Sigmoid colon (tissue), 7 donors: Measurements from ENCODE around the gene ENG. TPM values are rescaled to one million over a fixed set of nuclear protein-coding genes. Genes with fewer than 3 reads are reported as not detected.
A peak's percentile ranks its signal among the peaks of the same experiment; 100 is the strongest.

Experiments
- DNase-seq: peaks from one replicate; pipeline ENCODE4 v3.0.0-alpha.2; 2019
- H3K27ac ChIP-seq, 4 donors: fragments of 200-600 bp; sonication (generic); one replicate each; pipeline ENCODE4 v1.5.1; 2016 to 2019; ENCODE audit warnings: mild to moderate bottlenecking in 1 of 4
- H3K27me3 ChIP-seq, 3 donors: fragments of 200-600 bp; sonication (generic); one replicate each; pipeline ENCODE4 v1.5.1; 2019; ENCODE audit warnings: mild to moderate bottlenecking in 1 of 3
- H3K36me3 ChIP-seq, 4 donors: fragments of 200-600 bp; sonication (generic); one replicate each; pipeline ENCODE4 v1.5.1; 2016 to 2019
- H3K4me1 ChIP-seq, 4 donors: fragments of 200-600 bp; sonication (generic); one replicate each; pipeline ENCODE4 v1.5.1; 2017 to 2019
- H3K4me3 ChIP-seq, 4 donors: fragments of 200-600 bp; sonication (generic); one replicate each; pipeline ENCODE4 v1.5.1; 2017 to 2019; ENCODE audit warnings: mild to moderate bottlenecking in 2 of 4, moderate library complexity in 1 of 4
- H3K9me3 ChIP-seq, 4 donors: fragments of 200-600 bp in 3 of 4; sonication (generic) in 3 of 4; one replicate each; pipeline versions ENCODE4 v1.5.1 to v1.6.1; 2013 to 2019
- EP300 ChIP-seq, 4 donors: sonication (generic); formaldehyde crosslinking; IDR thresholded peaks; one replicate each; pipeline ENCODE4 v1.6.1; 2017; ENCODE audit warnings: antibody characterized with exemption in 4 of 4
- POLR2A ChIP-seq, 2 donors: fragments of 450-650 bp; IDR thresholded peaks; one replicate each; pipeline ENCODE4 v1.6.1; 2016; ENCODE audit warnings: antibody characterized with exemption in 2 of 2, mild to moderate bottlenecking in 2 of 2, moderate library complexity in 2 of 2
- POLR2AphosphoS5 ChIP-seq, 4 donors: sonication (generic); formaldehyde crosslinking; IDR thresholded peaks; one replicate each; pipeline ENCODE4 v1.6.1; 2017; ENCODE audit warnings: antibody characterized with exemption in 4 of 4
- WGBS, 2 donors: extraction: QIAGEN DNeasy Blood & Tissue Kit; methylation state at CpG; one replicate each; pipeline ENCODE4 v1.1.7; 2013; 5-methylcytosine and 5-hydroxymethylcytosine counted together
- intact Hi-C: fragments of 100-400 bp; cut with DNase I; formaldehyde crosslinking; loops from one replicate; pipeline ENCODE4 v1.15.1; 2023
- polyA plus RNA-seq, 3 donors: library from polyadenylated mRNA; stranded (reverse); fragments of 200-250 nt; gene quantifications; one replicate each; pipeline ENCODE4 v1.2.3, GENCODE V29; 2013
- total RNA-seq, 4 donors: library from RNA; depleted of rRNA; stranded (reverse); fragments of >200 nt; gene quantifications; one replicate each; pipeline ENCODE4 v1.1.0, GENCODE V29; 2016
- TF ChIP-seq, protein P1 (sequence below), 4 experiments: fragments of 450-650 bp in 3 of 4; fragments of 200-600 bp in 1 of 4; IDR thresholded peaks; one replicate each; pipeline ENCODE4 v1.5.1; 2016 to 2019; ENCODE audit warnings: antibody characterized with exemption in 4 of 4, mild to moderate bottlenecking in 3 of 4, moderate library complexity in 2 of 4
- donor health status: healthy with polysubstance abuse.
- donor health status: Bipolar disorder and iron deficiency.
- donor health status: healthy.

The ENG gene
- total and polyA plus RNA-seq, 7 donors = 5.4 to 50.4 (median 22.7) TPM

DNA sequence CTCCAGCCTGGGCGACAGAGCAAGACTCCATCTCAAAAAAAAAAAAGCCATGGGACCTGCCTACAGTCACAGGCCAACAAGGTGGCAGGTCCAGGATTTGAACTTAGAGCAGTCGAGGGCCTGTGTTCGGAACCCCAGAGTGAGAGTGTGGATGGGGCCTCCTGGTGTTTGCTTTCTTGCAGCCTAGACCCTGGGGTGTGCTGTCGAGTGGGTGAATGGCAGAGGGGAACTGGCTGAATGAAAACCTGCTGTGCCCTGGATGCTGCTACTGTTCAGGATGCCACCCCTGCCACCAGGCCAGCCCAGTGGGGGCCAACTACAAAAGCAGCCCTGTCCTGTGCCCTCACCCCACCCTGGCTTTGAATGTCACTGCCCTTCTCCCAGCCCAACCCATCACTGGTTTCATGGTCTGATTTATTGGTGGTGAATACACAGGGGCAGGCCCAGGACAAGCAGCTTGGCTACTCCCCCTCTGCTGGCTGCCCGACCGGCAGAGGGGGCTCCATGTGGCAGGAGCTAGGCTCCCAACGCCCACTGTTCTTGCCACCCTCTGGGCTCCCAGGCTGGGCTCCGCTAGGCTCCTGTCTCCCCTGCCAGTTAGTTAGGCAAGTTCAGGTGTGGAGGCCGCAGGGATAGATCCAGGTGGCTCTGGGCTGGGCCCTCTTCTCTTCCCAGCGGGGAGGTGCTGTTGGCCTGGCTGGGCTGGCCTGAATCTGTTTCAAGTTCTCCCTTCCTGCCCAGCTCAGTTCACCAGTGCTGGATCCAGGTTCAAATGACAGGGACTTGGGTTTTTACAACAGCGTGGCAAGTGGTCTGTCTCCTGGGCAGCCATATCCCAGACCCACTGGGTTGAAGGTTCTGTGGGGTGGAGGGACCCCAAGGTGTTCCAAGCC, 39.6 kb downstream of the ENG start:
- Histone ChIP-seq H3K9me3 (no peaks in the 10 kb centered on the region), H3K4me1 (peaks cover 0 to 4% (median 0%) of the 10 kb centered on the region in 4 donors), H3K27me3 (no peaks in the 10 kb centered on the region), H3K27ac (no peak overlapping the region), H3K36me3 (peaks cover 22 to 83% (median 41%) of the 10 kb centered on the region in 4 donors), H3K4me3 (no peak overlapping the region)
- DNase-seq = no peak
- TF ChIP-seq POLR2A (IDR thresholded peaks at IDR 0.05) = no peak
- TF ChIP-seq, protein P1, sequence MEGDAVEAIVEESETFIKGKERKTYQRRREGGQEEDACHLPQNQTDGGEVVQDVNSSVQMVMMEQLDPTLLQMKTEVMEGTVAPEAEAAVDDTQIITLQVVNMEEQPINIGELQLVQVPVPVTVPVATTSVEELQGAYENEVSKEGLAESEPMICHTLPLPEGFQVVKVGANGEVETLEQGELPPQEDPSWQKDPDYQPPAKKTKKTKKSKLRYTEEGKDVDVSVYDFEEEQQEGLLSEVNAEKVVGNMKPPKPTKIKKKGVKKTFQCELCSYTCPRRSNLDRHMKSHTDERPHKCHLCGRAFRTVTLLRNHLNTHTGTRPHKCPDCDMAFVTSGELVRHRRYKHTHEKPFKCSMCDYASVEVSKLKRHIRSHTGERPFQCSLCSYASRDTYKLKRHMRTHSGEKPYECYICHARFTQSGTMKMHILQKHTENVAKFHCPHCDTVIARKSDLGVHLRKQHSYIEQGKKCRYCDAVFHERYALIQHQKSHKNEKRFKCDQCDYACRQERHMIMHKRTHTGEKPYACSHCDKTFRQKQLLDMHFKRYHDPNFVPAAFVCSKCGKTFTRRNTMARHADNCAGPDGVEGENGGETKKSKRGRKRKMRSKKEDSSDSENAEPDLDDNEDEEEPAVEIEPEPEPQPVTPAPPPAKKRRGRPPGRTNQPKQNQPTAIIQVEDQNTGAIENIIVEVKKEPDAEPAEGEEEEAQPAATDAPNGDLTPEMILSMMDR (IDR thresholded peaks at IDR 0.05) = no peak
- no peak for TF ChIP-seq POLR2AphosphoS5 (IDR thresholded peaks at IDR 0.05)
- no peak for TF ChIP-seq EP300 (IDR thresholded peaks at IDR 0.05)
- WGBS, 2 donors = 89 to 93% methylated on average over 11 of the region's 11 CpGs
- intact Hi-C loops = no loop called here

DNA sequence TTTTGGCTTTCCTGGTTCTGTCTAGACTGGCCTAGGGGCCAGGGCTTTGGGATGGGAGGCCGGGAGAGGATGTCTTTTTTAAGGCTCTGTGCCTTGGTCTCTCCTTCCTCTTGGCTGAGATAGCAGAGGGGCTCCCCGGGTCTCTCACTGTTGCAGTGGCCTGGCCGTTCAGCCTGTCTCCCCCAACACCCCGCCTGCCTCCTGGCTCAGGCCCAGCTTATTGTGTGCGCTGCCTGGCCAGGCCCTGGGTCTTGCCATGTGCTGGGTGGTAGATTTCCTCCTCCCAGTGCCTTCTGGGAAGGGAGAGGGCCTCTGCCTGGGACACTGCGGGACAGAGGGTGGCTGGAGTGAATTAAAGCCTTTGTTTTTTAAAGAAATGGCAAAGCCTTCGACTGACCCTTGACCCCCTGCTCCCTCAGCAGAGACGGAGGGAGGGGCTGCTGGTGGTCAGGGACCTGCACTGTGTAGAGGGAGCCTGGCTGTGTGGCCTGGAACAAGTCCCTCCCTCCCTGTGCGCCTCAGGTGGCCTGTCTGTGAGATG, 40.7 kb downstream of the ENG start:
- Histone ChIP-seq H3K4me1 (peaks cover 0 to 13% (median 3%) of the 10 kb centered on the region in 4 donors), H3K9me3 (no peaks in the 10 kb centered on the region), H3K36me3 (peaks cover 23 to 85% (median 38%) of the 10 kb centered on the region in 4 donors), H3K27me3 (no peaks in the 10 kb centered on the region), H3K27ac (no peak overlapping the region), H3K4me3 (no peak overlapping the region)
- intact Hi-C loops = no loop called here
- WGBS, 2 donors = 80 to 88% methylated on average over 9 of the region's 9 CpGs
- no peak for DNase-seq
- TF ChIP-seq POLR2A (IDR thresholded peaks at IDR 0.05) = no peak
- TF ChIP-seq POLR2AphosphoS5 (IDR thresholded peaks at IDR 0.05) = peak in 1 of 4 donors; percentile 20

DNA sequence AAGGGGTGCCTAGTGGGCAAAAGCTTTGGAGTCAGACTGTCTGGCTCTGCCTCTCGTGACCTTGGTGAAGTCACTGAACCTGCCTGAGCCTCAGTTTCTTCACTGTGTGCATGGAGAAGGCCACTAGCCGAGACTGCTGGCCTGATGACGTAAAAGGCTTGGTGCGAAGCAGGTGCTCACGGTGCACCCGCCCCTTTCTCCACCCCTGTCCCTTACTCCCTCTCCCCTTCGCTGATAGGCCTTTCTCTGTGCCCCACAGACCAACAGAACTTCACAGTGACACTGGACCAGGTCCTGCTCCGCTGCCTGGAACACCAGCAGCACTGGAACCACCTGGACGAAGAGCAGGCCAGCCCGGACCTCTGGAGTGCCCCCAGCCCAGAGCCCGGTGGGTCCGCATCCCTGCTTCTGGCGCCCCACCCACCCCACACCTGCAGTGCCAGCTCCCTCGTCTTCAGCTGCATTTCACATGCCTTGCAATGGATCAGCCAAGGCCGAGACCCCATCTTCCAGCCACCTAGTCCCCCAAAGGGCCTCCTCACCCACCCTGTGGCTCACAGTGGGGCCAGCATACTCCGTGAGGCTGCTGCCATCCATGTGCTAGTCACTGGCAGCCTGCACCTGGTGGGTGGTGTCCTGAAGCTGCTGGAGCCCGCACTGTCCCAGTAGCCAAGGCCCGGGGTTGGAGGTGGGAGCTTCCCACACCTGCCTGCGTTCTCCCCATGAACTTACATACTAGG, 41.4 kb downstream of the ENG start:
- Histone ChIP-seq H3K27me3 (no peaks in the 10 kb centered on the region), H3K4me3 (no peak overlapping the region), H3K27ac (no peak overlapping the region), H3K9me3 (no peaks in the 10 kb centered on the region), H3K36me3 (peaks cover 27 to 91% (median 39%) of the 10 kb centered on the region in 4 donors), H3K4me1 (peaks cover 0 to 13% (median 3%) of the 10 kb centered on the region in 4 donors)
- intact Hi-C loops = no loop called here
- TF ChIP-seq POLR2AphosphoS5 (IDR thresholded peaks at IDR 0.05) (no peak), EP300 (IDR thresholded peaks at IDR 0.05) (no peak), POLR2A (IDR thresholded peaks at IDR 0.05) (no peak)
- TF ChIP-seq, protein P1 (IDR thresholded peaks at IDR 0.05) = no peak
- WGBS, 2 donors = 91 to 93% methylated on average over 19 of the region's 19 CpGs
- DNase-seq = no peak

DNA sequence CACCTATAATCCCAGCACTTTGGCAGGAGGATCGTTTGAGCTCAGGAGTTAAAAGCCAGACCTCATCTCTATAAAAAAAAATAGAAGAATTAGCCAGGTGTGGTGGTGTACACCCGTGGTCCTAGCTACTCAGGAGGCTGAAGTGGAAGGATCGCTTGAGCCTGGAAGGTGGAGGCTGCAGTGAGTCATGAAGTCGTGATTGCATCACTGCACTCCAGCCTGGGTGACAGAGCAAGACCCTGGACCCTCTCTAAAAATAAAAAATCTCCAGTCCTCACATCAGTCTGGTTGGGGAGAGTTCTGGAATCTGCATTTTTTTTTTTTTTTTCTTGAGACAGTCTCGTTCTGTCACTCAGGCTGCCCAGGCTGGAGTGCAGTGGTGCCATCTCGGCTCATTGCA, 42.4 kb downstream of the ENG start:
- Histone ChIP-seq H3K9me3 (no peaks in the 10 kb centered on the region), H3K4me3 (no peak overlapping the region), H3K36me3 (peaks cover 33 to 93% (median 43%) of the 10 kb centered on the region in 4 donors), H3K27ac (no peak overlapping the region), H3K4me1 (peaks cover 0 to 13% (median 3%) of the 10 kb centered on the region in 4 donors), H3K27me3 (no peaks in the 10 kb centered on the region)
- 88 to 96% methylated on average over 6 of the region's 6 CpGs for WGBS, 2 donors
- DNase-seq = no peak
- no peak for TF ChIP-seq POLR2A (IDR thresholded peaks at IDR 0.05)
- TF ChIP-seq POLR2AphosphoS5 (IDR thresholded peaks at IDR 0.05) = no peak
- TF ChIP-seq, protein P1 (IDR thresholded peaks at IDR 0.05) = no peak
- no peak for TF ChIP-seq EP300 (IDR thresholded peaks at IDR 0.05)
- intact Hi-C loops = no loop called here
